ENCODE measurements around the gene CDH16. TPM values are rescaled to one million over a fixed set of nuclear protein-coding genes. Genes with fewer than 3 reads are reported as not detected.
"Not testable (repeated sequence)": the region's sequence is repeated elsewhere in the genome, so short reads cannot be mapped to it uniquely, and the experiment has no call there.

Gene CDH16
- total RNA-seq, 1 donor from 2014 or later, result not detected

DNA sequence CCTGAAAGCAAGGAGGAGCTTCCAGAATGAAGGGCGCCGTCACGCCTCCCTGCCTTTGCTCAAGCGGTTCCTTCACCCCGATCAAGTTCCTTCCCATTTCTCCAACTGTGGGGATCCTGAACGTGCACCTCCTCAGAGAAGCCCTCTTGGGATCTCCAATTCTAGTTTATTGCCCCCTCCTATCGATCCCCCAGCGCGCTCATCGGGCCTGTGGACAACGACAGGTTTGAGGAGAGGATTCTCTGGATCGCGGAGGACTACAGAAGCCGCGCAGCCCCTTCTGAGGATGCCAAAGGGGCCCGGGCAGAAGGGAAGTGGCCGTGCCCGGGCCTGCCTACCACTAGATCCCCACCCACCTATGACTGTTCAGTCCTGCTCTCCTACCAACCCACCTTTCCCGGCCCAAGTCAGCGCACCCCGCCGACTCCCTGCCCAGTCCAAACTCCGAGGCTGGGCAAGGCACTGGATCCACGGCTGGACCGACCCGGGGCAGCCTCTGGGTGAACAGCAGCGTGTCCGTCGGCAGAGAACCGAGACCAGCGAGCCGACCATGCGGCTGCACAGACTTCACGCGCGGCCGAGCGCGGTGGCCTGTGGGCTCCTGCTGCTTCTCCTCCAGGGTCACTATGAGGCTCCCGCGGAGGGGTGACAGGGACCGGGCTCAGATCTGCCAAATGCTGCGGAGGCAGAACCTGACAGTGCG lies 29.6 kb upstream of the CDH16 start:
- intact Hi-C loops (cut with micrococcal nuclease), result no loop called here

DNA sequence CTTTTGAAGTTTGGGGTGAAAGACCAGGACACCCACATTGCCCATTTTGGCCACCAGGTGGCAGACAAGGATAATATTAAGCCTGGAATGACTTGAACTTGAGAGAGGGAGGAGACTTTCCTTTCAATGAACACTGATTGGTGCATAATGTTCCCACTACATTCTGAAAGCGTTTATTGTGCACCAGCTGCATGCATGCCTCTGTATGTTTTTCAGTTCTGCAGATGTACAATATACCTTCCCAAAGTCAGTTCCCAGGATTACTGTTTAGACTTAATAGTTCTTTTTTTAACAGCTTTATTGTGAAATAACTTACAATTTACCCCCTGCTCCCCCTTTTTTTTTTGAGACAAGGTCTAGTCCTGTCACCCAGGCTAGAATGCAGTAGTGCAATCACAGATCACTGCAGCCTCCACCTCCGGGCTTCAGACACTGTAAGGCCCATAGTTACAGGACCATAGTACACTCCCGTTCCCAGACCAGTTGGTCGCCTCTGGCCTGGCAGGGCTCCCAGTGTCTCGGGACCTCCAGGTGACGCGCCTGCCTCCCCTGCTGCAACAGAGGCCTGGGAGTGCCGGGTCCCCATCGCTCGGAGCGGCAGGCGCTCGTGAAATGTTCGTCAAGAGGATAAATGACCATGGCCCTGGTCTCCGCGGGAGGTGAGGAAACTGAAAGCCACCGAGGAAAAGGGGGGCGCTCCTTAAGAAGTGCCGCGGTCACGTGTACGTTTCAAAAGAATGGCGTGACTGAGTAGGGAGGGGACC lies 28.8 kb upstream of the CDH16 start:
- intact Hi-C loops (cut with micrococcal nuclease), result loop anchor here (1.0 to 2.0 kb wide), 11 partner anchors 13 to 519 kb away; partner anchors contain the start of genes CES3, CIAO2B and MATCAP1

DNA sequence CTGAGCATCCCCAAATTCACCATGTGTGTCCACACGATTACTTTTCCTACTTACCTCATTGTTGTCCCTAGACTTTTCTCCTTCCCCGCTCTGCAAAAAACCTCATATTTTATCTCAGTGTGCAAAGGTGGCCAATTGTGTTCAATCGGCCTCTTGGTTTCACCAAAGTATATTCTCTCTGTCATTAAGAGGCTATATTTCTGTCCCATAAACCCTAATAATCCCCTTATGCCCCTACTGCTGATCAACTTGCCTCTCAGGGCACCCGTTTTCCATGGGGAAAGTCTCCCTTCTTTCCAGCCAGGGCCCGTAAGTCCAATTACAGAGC lies 28.3 kb upstream of the CDH16 start:
- intact Hi-C loops (cut with micrococcal nuclease), result loop anchor here (1.0 to 2.0 kb wide), 11 partner anchors 13 to 519 kb away; partner anchors contain the start of genes CES3, CIAO2B and MATCAP1

DNA sequence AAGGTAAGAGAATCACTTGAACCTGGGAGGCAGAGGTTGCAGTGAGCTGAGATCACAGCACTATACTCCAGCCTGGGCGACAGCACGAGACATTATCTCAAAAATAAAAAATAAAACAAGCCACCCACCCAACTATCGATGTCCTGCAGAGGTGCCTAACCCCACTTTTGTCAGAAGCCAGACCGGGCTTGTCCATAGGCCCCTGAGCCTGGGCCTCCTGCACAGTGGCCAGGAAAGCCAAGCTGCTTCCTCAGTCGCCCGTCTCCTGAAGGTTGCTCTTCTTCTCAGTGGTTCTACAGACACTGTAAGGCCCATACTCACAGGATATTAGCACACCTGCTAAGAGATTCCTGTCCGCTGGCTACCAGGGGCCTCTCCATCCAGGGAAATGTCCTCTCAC lies 27.9 kb upstream of the CDH16 start:
- intact Hi-C loops (cut with micrococcal nuclease), result loop anchor here (2.0 kb wide), 2 partner anchors 30 to 68 kb away; no protein-coding TSS in a partner anchor

DNA sequence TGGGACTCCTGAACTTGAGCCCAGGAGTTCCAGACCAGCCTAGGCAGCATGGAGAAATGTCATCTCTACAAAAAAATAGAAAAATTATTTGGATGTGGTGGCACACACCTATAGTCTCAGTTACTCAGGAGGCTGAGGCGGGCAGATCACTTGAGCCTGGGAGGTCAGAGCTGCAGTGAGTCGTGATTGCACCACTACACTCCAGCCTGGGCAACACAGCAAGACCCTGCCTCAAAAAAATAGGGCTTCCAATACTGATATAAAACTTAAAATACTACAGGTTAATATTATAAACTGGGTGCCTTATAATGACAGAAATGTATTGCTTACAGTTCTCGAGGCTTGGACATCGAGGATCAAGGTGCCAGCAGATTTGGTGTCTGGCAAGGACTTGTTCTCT lies 27.3 kb upstream of the CDH16 start:
- intact Hi-C loops (cut with micrococcal nuclease), result loop anchor here (2.0 kb wide), 2 partner anchors 31 to 69 kb away; no protein-coding TSS in a partner anchor

DNA sequence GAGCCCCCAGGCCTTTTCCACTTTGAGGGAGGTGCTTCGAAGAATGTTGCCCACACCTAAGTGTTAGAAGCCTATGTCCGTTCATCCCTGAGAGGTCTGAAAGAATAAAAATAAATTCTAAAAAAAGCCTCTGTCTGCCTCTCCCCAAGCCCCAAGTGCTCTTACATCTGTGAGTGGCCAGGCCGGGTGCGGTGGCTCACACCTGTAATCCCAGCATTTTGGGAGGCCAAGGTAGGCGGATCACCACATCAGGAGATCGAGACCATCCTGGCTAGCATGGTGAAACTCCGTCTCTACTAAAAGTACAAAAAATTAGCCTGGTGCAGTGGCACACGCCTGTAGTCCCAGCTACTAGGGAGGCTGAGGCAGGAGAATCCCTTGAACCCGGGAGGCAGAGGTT lies 26.3 kb upstream of the CDH16 start:
- intact Hi-C loops (cut with micrococcal nuclease), result not testable (repeated sequence)

DNA sequence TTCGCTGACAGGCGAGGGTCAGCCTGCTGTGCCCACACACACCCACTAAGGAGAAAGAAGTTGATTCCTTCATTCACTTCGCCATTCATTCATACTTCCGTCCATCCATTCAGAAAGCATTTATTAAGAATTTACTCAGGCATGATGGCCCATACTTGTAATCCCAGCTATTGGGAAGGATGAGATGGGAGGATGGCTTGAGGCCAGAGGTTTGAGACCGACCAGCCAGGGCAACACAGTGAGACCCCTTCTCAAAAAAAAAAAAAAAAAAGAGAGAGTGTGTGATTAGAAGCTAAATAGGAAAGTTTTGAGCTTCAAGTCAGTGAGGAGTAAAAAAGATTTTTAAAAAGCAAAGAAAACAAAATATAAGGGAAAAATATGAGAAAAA lies 25.4 kb upstream of the CDH16 start:
- intact Hi-C loops (cut with micrococcal nuclease), result no loop called here

DNA sequence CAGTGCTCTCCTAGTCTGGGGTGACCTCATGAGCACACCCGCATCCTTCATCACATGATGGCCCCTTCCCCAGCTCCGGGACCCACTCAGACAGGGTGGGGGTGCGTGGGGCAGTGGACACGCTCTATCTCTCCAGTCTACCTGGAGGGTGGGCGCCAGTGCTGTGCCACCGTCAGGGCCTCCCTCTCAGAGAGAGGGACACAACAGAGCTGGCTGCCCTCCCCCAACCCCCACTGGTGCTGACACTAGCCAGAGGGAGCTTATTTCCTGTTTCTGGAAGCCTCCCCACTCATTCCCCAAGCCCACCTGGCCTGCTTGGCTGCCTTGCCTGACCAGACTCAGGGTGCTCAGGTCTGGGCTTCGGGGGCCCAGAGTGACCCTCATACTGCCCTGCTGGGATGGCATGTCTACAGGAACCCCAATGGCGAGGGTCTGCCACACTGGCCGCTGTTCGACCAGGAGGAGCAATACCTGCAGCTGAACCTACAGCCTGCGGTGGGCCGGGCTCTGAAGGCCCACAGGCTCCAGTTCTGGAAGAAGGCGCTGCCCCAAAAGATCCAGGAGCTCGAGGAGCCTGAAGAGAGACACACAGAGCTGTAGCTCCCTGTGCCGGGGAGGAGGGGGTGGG lies 24.9 kb upstream of the CDH16 start:
- intact Hi-C loops (cut with micrococcal nuclease), result no loop called here

DNA sequence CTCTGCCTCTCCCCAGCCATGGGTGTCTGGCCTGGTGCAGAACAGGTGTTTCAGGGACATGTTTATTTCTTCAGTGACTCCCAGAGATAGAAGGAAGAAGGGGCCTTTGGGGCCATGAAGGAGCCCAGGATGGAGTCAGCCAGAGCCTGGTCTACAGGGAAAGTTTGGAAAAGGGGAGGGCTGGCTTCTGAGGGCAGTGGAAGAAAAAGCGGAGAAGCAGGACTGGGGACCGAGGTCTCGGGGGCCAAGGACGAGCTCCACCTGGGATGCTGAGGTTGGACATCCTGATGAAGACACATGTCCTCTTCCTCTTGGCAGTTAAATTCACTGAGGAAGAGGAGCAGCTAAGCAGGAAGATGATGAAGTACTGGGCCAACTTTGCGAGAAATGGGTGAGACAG lies 24.3 kb upstream of the CDH16 start:
- intact Hi-C loops (cut with micrococcal nuclease), result no loop called here

DNA sequence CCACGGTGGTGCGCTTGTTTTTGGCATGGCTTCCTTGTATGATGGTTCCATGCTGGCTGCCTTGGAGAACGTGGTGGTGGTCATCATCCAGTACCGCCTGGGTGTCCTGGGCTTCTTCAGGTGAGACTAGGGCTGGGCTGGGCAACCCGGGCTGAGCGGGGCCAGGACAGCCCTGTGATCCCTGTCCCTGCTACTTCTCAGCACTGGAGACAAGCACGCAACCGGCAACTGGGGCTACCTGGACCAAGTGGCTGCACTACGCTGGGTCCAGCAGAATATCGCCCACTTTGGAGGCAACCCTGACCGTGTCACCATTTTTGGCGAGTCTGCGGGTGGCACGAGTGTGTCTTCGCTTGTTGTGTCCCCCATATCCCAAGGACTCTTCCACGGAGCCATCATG lies 21.6 kb upstream of the CDH16 start:
- intact Hi-C loops (cut with micrococcal nuclease), result no loop called here

DNA sequence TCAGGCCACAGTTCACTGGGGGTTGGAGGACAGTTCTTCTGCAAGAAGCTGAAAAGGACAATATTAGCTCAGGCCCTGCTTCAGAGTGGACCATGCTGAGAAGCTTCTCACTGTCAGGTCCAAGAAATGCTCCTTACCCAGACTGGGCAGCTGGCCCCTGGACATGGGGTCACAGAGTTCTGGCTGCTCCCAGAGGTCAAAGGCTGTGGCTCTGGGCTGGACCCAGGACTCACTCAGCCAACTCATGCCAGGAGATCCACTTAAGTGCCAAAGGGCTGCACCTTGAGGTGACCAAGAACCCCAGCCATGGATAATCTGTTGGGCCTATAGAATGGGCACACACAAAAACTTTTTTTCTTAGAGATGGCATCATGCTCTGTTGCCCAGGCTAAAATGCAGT lies 20.7 kb upstream of the CDH16 start:
- intact Hi-C loops (cut with micrococcal nuclease), result no loop called here

DNA sequence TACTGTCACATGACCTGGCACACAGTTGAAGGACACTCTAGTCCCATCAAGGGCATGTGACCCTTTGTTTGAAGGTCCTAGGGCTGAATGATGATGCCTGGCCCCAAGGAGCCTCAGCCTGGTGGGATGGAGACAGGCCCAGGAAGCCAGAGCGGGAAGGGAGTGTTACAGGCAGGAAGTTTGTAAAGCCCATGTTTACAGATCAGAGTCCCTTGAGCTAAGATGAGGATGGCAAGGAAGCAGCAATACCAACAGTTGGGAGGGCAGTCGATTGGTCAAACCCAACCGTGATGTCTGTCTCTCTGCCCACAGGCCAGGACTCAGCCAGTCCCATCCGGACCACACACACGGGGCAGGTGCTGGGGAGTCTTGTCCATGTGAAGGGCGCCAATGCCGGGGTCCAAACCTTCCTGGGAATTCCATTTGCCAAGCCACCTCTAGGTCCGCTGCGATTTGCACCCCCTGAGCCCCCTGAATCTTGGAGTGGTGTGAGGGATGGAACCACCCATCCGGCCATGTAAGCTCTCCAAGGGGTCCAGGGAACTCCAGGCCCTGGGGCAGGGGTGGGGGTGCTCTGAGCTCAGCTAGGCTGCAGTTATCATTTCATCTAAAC lies 19.1 kb upstream of the CDH16 start:
- intact Hi-C loops (cut with micrococcal nuclease), result no loop called here

DNA sequence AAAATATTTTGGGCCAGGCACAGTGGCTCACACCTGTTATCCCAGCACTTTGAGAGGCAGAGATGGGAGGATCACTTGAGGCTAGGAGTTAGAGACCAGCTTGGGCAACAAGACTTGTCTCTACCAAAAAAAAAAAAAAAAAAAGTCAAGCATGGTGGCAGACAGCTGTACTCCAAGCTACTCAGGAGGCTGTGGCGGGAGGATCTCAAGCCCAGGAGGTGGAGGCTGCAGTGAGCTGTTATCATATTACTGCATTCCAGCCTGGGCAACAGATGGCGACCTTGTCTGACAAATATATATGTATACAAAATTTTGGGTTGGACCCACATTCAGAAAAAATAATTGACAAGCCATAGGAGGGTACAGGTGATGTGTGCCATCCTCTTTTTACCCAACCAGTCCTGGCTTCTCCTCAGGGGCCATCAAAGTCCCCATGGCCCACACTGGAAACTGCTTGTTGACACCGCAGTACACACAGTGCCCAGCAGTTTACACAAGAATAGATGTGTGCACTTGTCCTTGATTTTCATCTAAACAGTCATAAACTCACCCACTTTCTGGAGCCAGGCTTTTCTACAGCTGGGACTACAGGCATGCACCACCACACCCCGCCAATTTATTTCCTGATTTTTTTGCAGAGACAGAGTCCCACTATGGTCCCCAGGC lies 18.3 kb upstream of the CDH16 start:
- intact Hi-C loops (cut with micrococcal nuclease), result no loop called here

DNA sequence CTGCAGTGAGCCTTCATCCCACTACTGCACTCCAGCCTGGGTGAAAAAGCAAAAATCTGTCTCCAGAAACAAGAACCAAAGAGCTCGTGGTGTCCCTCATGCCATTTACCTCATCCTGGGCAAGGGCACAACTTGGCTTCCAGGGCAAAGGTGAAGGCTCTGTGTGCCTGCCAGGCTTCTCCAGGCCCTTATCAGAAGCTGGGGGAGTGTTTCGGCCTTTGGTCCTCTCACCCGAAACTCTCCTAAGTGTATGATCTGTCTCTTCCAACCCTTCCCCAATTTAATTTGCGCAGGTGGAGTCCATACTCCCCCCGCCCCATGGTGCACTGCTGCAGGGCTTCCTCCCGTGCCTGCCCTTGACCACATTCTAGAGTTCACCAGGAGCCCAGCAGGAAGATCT lies 17.8 kb upstream of the CDH16 start:
- intact Hi-C loops (cut with micrococcal nuclease), result no loop called here

DNA sequence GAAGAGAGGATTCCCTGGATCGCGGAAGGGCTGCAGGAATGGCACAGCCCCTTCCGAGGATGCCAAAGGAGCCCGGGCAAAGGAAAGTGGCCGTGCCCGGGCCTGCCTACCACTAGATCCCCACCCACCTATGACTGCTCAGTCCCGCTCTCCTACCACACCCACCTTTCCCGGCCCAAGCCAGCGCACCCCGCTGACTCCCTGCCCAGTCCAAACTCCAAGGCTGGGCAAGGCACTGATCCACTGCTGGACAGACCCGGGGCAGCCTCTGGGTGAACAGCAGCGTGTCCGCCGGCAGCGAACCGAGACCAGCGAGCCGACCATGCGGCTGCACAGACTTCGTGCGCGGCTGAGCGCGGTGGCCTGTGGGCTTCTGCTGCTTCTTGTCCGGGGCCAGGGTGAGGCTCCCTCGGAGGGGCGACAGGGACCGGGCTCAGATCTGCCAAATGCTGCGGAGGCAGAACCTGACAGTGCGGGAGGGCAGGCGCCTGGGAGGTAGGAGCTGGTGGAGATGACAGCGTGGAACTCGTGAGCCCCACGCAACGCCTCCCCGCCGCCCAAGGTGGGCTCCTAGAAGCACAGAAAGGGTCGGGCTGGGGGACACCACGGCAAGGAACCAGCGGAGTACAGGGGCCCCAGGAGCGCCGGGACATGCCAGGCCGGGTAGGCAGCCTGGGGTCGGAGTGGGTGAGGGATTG lies 16.8 kb upstream of the CDH16 start, which contains the start of gene CES2:
Gene CES2 (plus strand): TSS at position 203 of the 698 bp plus-strand sequence. CDS start 120 bp downstream, at position 323.
- intact Hi-C loops (cut with micrococcal nuclease), result loop anchor here (2.0 kb wide), 1 partner anchor 55 kb away; the partner anchor contains the start of gene PDP2

DNA sequence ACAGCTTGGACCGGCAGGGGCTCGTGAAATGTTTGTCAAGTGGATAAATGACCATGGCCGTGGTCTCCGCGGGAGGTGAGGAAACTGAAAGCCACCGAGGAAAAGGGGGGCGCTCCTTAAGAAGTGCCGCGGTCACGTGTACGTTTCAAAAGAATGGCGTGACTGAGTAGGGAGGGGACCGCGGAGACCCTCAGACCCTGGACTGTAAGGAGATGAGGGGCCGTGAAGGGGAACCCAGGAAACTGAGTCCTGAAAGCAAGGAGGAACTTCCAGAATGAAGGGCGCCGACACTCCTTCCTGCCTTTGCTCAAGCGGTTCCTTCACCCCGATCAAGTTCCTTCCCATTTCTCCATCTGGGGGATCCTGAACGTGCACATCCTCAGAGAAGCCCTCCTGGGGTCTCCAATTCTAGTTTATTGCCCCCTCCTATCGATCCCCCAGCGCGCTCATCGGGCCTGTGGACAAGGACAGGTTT lies 16.2 kb upstream of the CDH16 start:
- intact Hi-C loops (cut with micrococcal nuclease), result loop anchor here (1.0 to 5.0 kb wide), 5 partner anchors 10 to 782 kb away; partner anchors contain the start of genes GFOD2, PDP2 and RRAD

DNA sequence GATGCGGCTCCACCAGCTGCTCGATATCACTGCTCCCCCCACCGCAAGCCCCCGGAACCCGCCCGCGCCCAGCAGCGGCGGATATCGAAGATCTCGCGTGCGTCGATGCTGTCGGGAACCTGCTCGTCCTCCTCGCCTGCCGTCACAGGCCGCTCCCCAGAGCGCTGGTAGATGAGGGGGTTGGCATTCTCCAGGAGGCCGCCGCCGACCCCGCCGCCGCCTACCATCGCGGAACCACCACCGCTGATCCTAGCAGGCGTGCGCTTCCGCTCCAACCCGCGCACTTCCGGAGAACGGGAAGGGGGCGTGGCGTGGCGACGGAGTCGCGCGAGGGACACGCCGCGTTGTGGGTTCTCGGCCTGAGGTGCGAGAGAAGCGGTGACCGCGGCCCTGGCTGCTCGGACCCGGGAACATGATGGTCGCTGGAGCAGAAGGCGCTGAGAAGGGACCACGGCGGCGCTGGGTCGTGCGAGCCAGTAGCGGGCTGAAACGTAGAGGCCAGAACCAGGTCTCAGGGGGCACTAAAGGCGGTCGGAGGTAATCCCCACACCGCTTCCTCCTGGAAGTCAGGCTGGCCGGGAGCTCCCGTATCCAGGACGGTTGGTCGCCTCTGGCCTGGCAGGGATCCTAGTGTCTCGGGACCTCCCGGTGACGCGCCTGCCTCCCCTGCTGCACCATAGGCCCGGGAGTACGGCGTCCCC lies 15.6 kb upstream of the CDH16 start, which contains the start of gene CIAO2B:
Gene CIAO2B (minus strand): TSS at position 265 of the 701 bp plus-strand sequence. CDS start 38 bp downstream, at position 227.
- intact Hi-C loops (cut with micrococcal nuclease), result loop anchor here (1.0 to 5.0 kb wide), 5 partner anchors 9 to 783 kb away; partner anchors contain the start of genes GFOD2, PDP2 and RRAD

DNA sequence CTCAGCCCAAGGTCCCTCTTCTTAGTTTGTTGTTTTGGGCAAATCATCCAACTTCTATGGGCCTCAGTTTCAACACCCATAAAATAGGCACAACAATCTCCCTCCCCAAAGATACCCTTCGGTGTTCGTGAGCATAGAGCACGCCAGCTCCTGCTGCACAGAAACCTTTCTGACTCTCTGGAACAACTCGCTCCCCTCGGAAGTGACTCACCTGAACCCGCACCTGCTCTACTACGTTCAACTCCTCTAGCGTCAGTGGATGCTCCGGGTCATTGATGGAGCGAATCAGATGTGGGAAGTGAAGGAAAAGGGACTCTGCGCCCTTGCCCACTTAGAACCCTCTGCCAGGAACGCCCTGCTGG lies 15.1 kb upstream of the CDH16 start:
- intact Hi-C loops (cut with micrococcal nuclease), result loop anchor here (1.0 to 5.0 kb wide), 5 partner anchors 8 to 784 kb away; partner anchors contain the start of genes GFOD2, PDP2 and RRAD

DNA sequence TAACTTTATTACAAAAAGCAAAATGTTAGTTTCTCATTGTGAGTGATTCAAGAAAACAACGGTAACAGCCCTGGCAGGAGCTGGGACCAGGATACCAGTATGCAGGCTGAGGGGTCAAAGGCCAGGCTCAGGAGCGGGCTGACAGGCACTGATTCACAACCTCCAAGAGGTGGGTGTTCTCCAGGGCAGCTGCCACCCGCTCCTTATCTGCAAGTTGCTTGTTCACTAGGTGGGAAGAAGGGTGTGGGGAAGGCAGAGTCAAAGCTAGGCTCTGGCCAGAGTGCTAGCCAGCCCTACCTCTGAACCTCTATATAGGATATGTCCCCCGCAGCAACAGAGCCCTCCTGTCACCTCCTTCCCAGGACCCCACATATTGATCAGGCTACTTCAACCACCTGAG lies 13.4 kb upstream of the CDH16 start:
- intact Hi-C loops (cut with micrococcal nuclease), result loop anchor here (5.0 kb wide), 1 partner anchor 785 kb away; the partner anchor contains the start of gene GFOD2

All from T-helper 1 cell treated with Interleukin-12 subunit alpha and Interleukin-12 subunit beta and Interleukin-4 antibody, amounts not matched to agents 30 ng/mL and 1 ng/mL, for 36 hours (primary cell).